ENCODE data around the gene GSG1L. TPM values are rescaled to one million over a fixed set of nuclear protein-coding genes. Genes with fewer than 3 reads are reported as not detected.

GSG1L gene
- total and polyA plus RNA-seq, 2 experiments from 2014 or later: not detected

DNA sequence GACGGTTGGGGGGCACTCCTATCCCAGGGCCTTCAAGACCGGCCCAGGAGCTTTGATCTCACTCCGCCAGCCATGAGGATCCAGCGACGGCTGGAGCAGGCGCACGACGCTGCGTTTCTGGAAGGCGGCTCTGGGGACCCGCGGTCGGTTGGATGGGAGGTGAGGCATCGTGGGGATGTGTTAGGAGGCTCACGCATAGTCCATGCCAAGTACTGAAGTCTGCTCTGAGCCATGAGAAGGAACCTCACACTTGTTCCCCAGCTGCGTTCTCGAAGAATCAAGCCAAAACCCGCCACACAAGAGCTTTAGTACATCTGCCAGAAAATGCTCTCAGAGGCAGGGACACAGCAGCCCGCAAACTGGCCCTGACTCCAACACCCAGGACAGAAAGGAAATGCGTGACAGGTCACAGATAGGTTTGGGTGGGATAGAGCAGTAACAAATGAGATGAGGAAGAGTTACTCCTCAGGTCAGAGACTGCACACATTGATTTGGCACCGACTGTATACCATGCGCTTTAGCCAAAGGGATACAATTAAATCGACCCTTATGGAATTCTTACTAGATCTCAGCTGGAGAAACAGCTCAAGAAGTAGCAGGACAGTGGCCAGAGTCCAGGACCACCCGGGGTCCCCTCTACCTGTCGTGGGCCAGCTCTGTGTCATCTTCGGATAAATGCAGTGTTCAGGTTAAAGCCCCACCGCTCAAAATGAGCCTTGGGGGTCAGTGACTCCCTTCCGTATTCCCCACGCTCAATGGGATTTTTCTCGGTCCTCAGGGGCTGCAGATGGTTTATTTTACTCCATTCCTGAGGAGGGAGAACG lies 6.7 kb upstream of the GSG1L start:
- no peaks in the 10 kb centered on the region for H3K36me3 ChIP-seq (replicated peaks; ENCODE audit: insufficient read depth, low read depth)
- H3K4me2 ChIP-seq: no peak overlapping the region
- no peaks in the 10 kb centered on the region for H3K9me3 ChIP-seq (ENCODE audit: low read depth)
- DNase-seq (ENCODE audit: low spot score): no peak
- no peaks in the 10 kb centered on the region for H4K20me1 ChIP-seq (ENCODE audit: insufficient read depth, poor library complexity, severe bottlenecking)
- no peak overlapping the region for H3K27ac ChIP-seq
- no peaks in the 10 kb centered on the region for H3K4me1 ChIP-seq (ENCODE audit: insufficient read depth)
- no peaks in the 10 kb centered on the region for H3K9me2 ChIP-seq (replicated peaks; ENCODE audit: insufficient read depth)
- 78% methylated on average over 31 of the region's 31 CpGs for WGBS (ENCODE audit: low lambda C conversion rate, missing lambda C conversion rate)
- no peak for TF ChIP-seq EZH2phosphoT487 (IDR thresholded peaks at IDR 0.05; ENCODE audit: low read depth, severe bottlenecking, unreplicated experiment)
- no peak for TF ChIP-seq EZH2 (IDR thresholded peaks at IDR 0.05; ENCODE audit: borderline replicate concordance)
- TF ChIP-seq, protein P1, sequence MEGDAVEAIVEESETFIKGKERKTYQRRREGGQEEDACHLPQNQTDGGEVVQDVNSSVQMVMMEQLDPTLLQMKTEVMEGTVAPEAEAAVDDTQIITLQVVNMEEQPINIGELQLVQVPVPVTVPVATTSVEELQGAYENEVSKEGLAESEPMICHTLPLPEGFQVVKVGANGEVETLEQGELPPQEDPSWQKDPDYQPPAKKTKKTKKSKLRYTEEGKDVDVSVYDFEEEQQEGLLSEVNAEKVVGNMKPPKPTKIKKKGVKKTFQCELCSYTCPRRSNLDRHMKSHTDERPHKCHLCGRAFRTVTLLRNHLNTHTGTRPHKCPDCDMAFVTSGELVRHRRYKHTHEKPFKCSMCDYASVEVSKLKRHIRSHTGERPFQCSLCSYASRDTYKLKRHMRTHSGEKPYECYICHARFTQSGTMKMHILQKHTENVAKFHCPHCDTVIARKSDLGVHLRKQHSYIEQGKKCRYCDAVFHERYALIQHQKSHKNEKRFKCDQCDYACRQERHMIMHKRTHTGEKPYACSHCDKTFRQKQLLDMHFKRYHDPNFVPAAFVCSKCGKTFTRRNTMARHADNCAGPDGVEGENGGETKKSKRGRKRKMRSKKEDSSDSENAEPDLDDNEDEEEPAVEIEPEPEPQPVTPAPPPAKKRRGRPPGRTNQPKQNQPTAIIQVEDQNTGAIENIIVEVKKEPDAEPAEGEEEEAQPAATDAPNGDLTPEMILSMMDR (IDR thresholded peaks at IDR 0.05; ENCODE audit: poor library complexity): no peak
- H3K4me3 ChIP-seq: no peak overlapping the region
- H2AFZ ChIP-seq: no peak overlapping the region
- H3K27me3 ChIP-seq: peaks cover 15% of the 10 kb centered on the region
- H3K79me2 ChIP-seq: no peaks in the 10 kb centered on the region

DNA sequence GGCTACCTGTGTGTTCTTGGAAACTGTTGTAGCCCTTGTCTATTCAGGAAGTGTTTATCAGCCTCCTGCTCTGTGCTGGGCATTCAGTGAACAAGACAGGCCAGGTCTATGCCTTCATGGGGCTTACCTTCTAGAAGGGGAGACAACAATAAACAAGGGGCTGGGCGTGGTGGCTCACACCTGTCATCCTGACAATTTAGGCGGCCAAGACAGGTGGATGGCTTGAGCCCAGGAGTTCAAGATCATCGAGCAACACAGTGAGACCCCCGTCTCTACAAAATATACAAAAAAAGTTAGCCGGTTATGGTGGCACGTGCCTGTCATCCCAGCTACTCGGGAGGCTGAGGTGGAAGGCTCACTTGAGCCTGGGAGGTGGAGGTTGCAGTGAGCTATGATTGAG lies 5.5 kb upstream of the GSG1L start:
- Histone ChIP-seq H3K9me2 (replicated peaks; ENCODE audit: insufficient read depth) (no peaks in the 10 kb centered on the region), H4K20me1 (ENCODE audit: insufficient read depth, poor library complexity, severe bottlenecking) (no peaks in the 10 kb centered on the region), H3K9me3 (ENCODE audit: low read depth) (no peaks in the 10 kb centered on the region), H3K27me3 (peaks cover 27% of the 10 kb centered on the region), H3K79me2 (no peaks in the 10 kb centered on the region), H3K4me3 (no peak overlapping the region), H3K27ac (no peak overlapping the region), H2AFZ (no peak overlapping the region), H3K4me1 (ENCODE audit: insufficient read depth) (no peaks in the 10 kb centered on the region), H3K4me2 (no peak overlapping the region), H3K36me3 (replicated peaks; ENCODE audit: insufficient read depth, low read depth) (no peaks in the 10 kb centered on the region)
- WGBS (ENCODE audit: low lambda C conversion rate, missing lambda C conversion rate): 89% methylated on average over 7 of the region's 7 CpGs
- TF ChIP-seq EZH2 (IDR thresholded peaks at IDR 0.05; ENCODE audit: borderline replicate concordance) (no peak), EZH2phosphoT487 (IDR thresholded peaks at IDR 0.05; ENCODE audit: low read depth, severe bottlenecking, unreplicated experiment) (no peak)
- TF ChIP-seq, protein P1 (IDR thresholded peaks at IDR 0.05; ENCODE audit: poor library complexity): no peak
- no peak for DNase-seq (ENCODE audit: low spot score)

DNA sequence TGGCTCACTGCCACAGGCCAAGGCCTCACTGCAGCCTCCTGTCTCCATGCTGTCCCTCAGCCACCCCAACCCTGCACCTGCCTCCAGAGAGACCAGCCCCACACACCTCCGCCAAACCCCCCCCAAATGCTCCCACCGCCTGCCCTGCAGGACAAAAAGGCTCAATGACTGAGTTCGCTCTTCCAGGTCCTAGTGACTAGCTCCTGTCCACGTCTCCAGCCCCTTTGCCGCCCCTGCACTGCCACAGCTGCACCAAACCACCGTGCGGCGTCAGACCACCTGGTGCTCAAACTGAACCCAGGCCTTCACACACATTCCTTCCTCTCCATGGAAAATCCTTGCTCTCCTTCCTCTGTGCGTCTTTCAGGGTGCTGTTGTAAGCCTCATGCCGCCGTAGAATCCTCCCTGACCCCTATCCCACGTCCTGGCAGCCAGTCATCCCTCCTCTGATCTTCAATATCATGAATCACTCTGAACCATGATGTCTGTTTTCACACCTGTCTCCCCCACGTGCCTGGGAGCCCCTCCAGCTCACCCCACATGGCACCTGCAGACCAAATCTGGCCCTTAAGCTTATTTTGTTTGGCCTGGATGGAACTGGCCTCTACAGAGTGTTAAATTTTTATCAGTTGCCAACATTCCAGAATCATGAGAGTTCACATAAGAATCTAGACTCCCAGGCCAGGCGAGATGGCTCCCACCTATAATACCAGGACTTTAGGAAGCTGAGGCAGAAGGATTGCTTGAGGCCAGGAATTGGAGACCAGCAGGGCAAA lies 4.3 kb upstream of the GSG1L start:
- Histone ChIP-seq H4K20me1 (ENCODE audit: insufficient read depth, poor library complexity, severe bottlenecking) (no peaks in the 10 kb centered on the region), H2AFZ (no peak overlapping the region), H3K27ac (no peak overlapping the region), H3K4me2 (no peak overlapping the region), H3K9me3 (ENCODE audit: low read depth) (no peaks in the 10 kb centered on the region), H3K4me1 (ENCODE audit: insufficient read depth) (no peaks in the 10 kb centered on the region), H3K79me2 (no peaks in the 10 kb centered on the region), H3K27me3 (peaks cover 31% of the 10 kb centered on the region), H3K4me3 (no peak overlapping the region), H3K9me2 (replicated peaks; ENCODE audit: insufficient read depth) (no peaks in the 10 kb centered on the region), H3K36me3 (replicated peaks; ENCODE audit: insufficient read depth, low read depth) (no peaks in the 10 kb centered on the region)
- DNase-seq (ENCODE audit: low spot score): no peak
- TF ChIP-seq EZH2 (IDR thresholded peaks at IDR 0.05; ENCODE audit: borderline replicate concordance): no peak
- TF ChIP-seq, protein P1 (IDR thresholded peaks at IDR 0.05; ENCODE audit: poor library complexity): no peak
- no peak for TF ChIP-seq EZH2phosphoT487 (IDR thresholded peaks at IDR 0.05; ENCODE audit: low read depth, severe bottlenecking, unreplicated experiment)
- 75% methylated on average over 14 of the region's 14 CpGs for WGBS (ENCODE audit: low lambda C conversion rate, missing lambda C conversion rate)
